Endometrium (tissue), 2 donors: ENCODE data around the gene MRPL34.
"Not testable (repeated sequence)": the region's sequence is repeated elsewhere in the genome, so short reads cannot be mapped to it uniquely, and the experiment has no call there.

ENCODE experiments used
- FAIRE-seq: peaks from 2 replicates; lab custom pipeline; 2012; peaks lifted over from hg19 to GRCh38; lab: Jason Lieb, UNC
- donor health status: control.
- donor health status: control.

Gene MRPL34

GRCh38 chr19:17305517-17306284 lies at the start of gene MRPL34:
MRPL34 (plus strand) TSS chr19:17305872; CDS start chr19:17305893, 21 bp downstream.
- FAIRE-seq = peak; percentile 50

DNA sequence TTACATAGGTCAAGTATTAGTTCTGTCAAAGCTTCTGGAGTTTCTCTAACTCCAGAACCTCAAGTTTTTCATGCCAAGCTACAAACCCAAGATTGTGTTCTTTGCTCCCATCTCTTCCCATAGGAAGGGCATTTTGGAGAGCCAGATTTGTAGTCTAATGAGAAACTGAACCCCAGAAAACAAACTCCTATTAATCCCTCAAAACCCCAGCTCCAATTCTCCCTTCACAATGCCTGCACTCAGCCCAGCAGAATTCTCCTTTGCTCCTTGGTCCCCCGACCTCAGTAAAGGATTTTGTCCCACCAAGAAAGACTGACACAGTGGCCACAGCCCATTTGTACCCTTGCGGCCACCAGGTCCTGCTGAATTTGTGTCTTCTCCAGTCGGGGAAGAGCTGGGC lies 49.5 kb upstream of the MRPL34 start:
- no peak for FAIRE-seq

- FAIRE-seq = no peak
These were observed 46.4 kb upstream of the MRPL34 start for GRCh38 chr19:17259118-17259780.

GRCh38 chr19:17259934-17260333 lies 45.7 kb upstream of the MRPL34 start:
- FAIRE-seq = no peak

- no peak for FAIRE-seq
These were observed 44.8 kb upstream of the MRPL34 start for GRCh38 chr19:17260842-17261325.

DNA sequence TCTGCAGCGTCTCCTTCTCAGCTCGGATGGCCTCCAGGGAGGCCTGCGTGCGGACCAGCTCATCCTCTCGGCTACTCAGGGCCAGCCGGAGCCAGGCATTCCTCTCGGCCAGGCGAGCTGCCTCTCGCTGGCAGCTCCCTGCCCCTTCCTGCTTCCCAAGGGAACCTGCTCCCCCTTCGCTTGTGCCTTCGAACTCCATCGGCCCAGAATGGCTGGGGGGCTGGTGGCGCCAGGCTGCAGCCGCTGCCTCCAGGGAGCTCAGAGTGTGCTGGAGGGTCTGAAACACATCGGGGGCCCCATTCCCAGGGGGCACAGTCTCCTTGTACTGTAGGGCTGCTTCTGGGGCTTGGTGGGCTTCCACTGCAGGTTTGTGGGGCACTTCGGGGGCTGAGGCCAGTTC lies 43.1 kb upstream of the MRPL34 start:
- FAIRE-seq = no peak

DNA sequence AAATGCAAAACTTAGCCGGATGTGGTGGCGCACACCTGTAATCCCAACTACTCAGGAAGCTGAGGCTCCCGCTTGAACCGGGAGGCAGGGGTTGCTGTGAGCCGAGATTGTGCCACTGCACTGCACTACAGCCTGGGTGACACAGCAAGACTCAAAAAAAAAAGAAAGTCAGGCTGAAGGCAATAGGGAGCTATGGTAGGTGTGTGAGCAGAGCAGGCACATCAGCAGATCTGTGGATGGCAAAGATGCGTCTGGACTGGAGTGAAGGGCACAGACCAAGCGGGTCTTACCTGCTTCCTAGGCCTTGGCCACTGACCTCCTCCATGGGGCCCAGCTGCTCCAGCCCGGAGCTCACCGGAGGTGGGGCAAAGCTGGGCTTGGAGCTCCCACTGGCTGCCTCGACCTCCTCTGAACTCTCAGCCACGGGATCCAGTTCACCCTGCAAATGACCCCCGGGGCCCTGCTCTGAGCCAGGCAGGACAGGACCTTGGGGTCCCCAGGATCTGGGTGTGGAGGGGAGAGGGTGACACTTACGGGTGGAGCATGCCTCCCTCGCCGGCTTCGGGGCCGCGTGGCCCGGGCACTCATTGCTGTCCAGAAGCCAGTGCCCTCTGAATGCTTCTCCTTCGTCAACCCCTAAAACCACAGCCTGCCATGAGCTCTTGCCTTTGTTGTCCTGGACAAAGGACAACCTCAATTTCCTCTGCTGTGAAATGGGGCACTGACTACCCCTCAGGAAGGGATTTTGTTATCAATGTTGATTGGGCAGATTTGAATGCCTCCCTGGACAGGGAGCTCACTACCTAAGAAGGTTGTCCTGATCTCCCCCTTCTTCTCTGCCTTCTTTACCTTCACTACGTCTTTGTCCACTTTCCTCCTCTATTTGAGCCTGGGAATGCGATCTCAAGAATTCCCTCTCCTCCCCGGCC lies 41.7 kb upstream of the MRPL34 start:
- no peak for FAIRE-seq

DNA sequence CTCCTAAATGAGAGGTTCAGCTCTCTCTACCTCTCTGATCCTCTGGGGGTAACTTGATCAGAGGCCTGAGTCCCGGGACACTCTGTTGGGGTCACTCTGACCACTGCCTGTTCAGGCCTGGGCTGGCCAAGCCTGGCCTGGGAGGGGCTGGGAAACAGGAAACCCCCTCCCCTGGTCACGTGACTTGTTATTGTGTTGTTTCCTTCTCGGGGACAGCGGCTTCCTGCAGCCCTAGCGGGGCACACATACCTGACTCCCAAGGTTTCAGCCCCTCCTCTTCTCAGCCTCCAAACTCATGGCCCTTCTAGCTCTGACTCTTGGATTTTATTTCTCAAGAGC lies 41.1 kb upstream of the MRPL34 start, which contains the start of gene USHBP1:
TSS of gene USHBP1 (minus strand) at position 105 of the 339 bp plus-strand sequence. CDS start 446 bp downstream, outside the sequence.
- no peak for FAIRE-seq

GRCh38 chr19:17266026-17266425 lies 39.6 kb upstream of the MRPL34 start:
- FAIRE-seq = no peak

DNA sequence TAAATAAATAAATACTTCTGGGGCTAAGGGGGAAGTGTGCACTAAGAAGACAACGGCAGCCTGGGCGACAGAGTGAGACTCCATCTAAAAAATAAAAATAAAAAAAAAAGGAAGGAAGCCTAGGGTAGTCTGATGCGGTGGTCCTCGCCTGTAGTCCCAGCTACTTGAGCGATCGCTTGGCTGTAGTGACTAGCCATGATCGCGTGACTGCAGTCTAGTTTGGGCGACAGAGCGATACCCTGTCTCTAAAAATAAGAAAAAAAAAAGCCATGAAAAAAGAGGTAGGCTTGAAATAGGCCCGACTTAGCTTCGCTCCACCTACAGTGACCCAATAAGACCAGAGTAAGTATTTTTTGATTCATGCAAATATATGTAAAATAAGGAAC lies 39.1 kb upstream of the MRPL34 start:
- FAIRE-seq = no peak

DNA sequence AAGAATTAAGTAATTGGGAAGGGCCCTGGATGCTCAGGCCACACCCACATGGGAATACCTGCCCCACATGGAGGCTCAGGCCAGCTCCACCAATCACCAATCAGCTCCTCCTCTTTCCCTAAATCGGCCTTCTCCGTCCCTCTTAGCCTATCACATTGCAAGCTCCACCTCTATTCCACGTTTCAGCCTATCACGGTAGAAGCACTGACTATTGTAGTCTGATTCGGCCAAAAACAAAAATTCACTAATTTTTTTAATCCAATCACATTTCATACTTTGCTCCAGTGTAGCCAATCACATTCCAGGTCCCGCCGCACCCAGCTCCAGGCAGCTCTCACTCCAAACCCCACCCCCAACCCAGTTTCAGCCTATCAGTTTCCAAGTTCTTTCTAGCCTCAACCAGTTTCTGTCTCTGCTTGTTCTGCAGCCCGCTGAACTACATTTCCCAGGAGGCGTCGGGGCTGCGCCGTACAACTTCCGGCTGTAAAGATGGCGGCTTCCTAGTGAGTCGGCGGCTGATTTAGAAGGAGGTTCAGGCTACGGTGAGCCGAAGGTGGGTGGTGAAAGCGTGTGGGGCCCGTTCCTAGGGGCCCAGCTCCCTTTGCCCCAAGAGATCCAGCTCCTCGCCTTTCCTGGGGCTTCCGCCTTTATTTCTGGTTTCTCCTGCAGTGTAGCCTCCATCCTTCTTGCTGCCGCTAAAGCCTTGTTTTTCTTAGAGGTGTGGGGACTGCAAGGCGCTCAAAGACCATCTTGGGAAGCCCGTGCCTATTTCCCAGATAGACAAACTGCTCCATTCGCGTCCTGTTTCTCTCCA lies 38.5 kb upstream of the MRPL34 start, which contains the start of gene BABAM1:
TSS of gene BABAM1 (plus strand) at position 469 of the 814 bp plus-strand sequence. CDS start 1,364 bp downstream, outside the sequence.
- peak; percentile 100 for FAIRE-seq

DNA sequence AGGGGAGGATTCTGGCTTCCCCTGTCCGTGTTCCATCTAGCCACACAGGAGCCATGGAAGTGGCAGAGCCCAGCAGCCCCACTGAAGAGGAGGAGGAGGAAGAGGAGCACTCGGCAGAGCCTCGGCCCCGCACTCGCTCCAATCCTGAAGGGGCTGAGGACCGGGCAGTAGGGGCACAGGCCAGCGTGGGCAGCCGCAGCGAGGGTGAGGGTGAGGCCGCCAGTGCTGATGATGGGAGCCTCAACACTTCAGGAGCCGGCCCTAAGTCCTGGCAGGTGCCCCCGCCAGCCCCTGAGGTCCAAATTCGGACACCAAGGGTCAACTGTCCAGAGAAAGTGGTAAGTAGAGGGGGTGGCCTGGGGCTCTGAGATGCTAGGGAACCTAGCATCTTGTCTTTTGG lies 36.9 kb upstream of the MRPL34 start:
- FAIRE-seq = no peak

DNA sequence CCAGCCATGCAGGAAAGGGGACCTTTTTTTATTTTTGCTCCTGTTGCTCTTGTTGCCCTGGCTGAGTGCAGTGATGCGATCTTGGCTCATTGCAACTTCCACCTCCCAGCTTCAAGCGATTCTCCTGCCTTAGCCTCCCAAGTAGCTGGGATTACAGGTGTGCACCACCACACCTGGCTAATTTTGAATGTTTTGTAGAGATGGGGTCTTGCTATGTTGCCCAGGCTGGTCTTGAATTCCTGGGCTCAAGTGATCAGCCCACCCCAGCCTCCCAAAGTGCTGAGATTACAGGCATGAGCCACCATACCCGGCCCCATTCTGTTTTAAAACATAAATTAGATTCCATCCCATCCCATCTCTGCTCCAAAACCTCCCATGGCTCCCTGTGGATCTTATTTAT lies 30.8 kb upstream of the MRPL34 start:
- FAIRE-seq = not testable (repeated sequence)

DNA sequence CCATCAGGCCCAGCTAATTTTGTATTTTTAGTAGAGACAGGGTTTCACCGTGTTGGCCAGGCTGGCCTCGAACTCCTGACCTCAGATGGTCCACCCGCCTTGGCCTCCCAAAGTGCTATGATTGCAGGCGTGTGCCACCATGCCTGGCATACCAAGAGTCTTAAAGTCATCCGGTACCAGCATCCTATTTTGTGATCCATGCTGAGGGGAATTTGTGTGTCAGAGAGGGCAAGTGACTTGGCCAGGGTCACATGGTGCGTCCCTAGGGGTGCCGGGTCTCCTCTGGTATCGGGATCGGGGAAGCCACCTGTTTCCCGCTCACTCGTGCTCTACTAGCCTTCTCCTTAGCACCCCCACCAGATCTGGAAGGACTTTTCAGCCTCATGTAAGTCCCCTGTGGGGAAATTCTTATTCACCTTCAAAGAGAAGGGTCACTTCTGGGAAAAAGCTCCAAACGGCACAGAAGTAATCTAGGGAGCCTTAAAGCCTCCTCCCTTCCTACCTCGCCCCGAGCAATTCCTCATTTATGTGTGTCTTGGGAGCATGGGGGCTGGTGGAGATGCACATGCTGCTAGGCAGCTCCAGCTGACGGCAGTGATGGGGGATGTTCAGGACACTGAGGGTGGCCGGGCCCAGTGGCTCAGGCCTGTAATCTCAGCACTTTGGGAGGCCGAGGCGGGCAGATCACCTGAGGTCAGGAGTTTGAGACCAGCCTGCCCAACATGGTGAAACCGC lies 30.1 kb upstream of the MRPL34 start:
- FAIRE-seq = no peak

GRCh38 chr19:17279436-17279835 lies 26.2 kb upstream of the MRPL34 start:
- FAIRE-seq = no peak

DNA sequence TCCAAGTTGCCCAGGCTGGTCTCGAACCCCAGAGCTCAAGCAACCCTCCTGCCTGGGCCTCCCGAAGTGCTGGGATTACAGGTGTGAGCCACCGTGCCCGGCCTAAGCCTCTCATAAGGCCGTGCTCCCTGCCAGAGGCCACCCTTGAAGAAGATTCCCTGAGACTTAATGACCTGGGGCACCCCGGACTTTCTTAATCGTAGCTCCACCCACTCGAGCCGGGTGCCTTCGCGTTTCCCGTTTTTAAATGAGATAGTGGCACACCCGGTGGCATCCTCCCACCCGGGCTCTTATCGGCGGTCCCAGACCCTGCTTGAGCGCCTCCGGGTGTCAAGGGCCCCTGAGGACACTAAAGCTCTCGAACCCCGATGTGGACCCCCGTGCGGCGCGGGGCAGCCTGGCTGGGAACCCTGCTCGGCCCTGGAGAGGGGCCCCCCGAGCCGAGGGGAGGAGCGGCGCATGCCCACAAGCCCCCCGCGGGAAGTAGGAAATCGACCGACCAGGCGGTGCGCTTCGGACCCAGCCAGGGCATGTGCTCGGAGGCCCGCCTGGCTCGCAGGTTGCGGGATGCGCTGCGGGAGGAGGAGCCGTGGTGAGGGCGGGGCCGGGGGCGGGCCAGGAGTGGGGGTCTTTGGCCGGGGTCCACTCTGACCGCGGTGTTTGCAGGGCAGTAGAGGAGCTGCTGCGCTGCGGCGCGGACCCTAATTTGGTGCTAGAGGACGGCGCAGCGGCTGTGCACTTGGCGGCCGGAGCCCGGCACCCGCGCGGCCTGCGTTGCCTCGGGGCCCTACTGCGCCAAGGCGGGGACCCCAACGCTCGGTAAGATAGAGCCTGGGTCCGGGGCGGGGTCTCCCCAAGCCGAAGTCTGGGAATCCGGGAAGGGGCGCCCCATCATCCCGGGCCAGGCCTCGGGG lies 24.0 kb upstream of the MRPL34 start, which contains the start of gene ANKLE1:
TSS of gene ANKLE1 (plus strand) at position 511 of the 914 bp plus-strand sequence. CDS start at position 531, 20 bp downstream.
- FAIRE-seq = no peak

GRCh38 chr19:17282488-17283125 lies 23.1 kb upstream of the MRPL34 start:
- no peak for FAIRE-seq

DNA sequence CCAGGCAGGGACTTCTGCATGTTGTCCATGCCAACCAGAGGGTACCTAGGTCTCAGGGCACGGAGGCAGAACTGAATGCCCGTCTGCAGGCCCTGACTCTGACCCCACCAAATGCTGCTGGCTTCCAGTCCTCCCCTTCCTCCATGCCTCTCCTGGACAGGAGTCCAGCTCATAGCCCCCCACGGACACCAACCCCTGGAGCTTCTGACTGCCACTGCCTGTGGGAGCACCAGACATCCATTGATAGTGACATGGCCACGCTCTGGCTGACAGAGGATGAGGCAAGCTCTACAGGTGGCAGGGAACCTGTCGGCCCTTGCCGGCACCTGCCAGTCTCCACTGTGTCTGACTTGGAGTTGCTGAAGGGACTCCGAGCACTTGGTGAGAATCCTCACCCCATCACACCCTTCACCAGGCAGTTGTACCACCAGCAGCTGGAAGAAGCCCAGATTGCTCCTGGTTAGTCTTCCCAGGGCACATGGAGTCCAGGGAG lies 22.1 kb upstream of the MRPL34 start:
- no peak for FAIRE-seq
